HG02610 (cell line): ENCODE data around the gene SPEG.
"Not testable (repeated sequence)": the region's sequence is repeated elsewhere in the genome, so short reads cannot be mapped to it uniquely, and the experiment has no call there.

Experiments used
- ATAC-seq: cut with Tn5 transposase; IDR thresholded peaks from one replicate; pipeline ENCODE4 v1.9.1; 2021; ENCODE audit warnings: mild to moderate bottlenecking, moderate library complexity; ENCODE audit not compliant: unreplicated experiment

Gene SPEG

DNA sequence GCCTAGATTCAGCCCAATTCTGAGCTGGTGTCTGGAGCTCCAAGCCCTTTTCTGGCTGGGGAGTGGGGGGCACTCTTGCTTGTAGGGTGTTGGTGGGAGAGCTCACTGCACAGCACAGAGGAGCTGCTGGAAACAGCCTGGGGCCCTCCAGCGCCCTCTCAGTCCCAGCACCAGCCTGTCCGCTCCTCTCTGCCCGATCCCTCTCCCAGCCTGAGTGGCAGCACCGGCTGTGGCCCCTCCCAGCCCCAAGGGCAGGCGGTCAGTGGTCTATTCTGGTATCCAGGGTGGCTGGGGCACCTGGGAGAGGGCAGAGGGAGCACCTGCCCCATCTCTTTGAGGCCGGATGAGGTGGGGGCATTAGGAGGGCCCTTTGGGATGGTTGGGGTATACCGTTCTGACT is 29.7 kb upstream of the SPEG start:
- ATAC-seq, result no peak

GRCh38 chr2:219405451-219405850 is 29.2 kb upstream of the SPEG start:
- ATAC-seq, result no peak

DNA sequence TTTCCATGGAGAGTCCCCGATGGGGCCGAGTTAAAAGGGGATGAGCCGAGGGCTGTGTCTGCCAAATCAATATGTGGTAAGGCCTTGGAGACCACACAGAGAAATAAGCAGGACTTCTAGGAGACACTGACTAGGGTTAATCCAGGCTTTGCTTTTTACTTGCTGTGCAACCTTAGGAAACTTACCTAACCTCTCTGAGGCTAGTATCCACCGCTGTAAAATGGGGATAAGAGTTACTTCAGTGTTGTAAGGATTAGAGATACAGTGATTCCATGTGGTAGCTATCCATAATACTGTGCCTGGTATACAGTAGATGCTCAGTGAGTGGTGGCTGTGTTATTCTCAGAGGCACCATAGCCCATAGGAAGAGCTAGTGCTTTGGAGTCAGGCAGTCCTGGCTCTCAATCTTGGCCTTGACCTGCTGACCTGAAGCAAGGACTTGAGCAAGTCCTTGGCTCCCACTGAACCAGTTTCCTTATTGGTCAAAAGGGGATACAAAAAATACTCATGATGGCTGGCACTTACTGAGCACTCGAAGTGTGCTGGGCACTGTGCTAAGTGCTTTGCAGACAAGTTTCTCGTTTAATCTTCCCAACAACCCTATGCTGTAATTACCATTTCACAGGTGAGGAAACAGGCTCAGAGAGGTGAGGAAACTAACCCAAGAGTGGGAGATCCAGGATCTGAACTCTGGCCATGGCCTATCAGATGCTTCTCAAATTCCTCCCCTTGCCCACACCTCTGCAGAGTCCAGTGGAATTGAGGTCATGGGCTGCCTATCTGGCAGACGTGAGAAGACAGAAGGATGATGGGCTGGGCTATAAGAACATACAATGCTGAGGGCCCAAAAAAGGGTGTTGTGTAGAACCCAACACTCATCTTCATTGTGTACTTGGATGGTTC is 28.4 kb upstream of the SPEG start:
- ATAC-seq, result no peak

GRCh38 chr2:219406861-219407230 is 27.8 kb upstream of the SPEG start:
- ATAC-seq, result no peak

GRCh38 chr2:219407343-219407742 is 27.3 kb upstream of the SPEG start:
- ATAC-seq, result not testable (repeated sequence)

GRCh38 chr2:219408204-219408603 is 26.4 kb upstream of the SPEG start:
- ATAC-seq, result no peak

- ATAC-seq, result no peak
These were observed 26.0 kb upstream of the SPEG start for GRCh38 chr2:219408631-219409030.

- ATAC-seq, result no peak
These were observed 25.0 kb upstream of the SPEG start for GRCh38 chr2:219409619-219410018.

GRCh38 chr2:219410390-219410789 is 24.3 kb upstream of the SPEG start:
- ATAC-seq, result no peak

DNA sequence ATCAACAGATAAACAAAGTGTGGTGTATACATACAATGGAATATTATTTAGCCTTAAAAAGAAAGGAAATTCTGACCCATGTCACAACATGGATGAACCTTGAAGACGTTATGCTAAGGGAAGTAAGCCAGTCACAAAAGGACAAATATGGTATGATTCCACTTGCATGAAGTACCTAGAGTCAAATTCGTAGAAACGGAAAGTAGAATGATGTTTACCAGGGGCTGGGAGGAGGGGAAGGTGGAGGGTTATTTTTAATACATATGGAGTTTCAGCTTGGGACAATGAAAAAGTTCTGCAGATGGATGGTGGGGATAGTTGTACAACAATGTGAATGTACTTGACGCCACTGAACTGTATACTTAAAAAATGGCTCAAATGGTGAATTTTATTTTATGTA is 19.8 kb upstream of the SPEG start:
- no peak for ATAC-seq

- no peak for ATAC-seq
These were observed 18.9 kb upstream of the SPEG start for GRCh38 chr2:219415580-219416234.

DNA sequence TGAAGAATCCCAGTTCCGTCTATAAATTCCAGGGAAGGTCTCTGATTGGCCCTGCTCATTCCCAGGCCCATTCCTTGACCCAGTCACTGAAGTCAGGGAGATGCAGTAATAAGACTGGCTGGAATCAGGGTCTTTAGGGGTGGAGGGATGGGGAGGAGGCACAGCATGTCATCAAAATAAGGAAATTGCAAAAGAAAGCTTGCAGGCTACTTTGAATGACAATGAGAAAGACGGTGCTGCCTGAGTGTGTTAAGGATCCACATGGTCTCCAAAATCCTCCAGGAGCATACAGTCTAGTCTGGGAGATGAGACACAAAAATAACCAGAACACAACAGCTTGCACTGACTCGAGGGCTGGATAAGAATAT is 18.4 kb upstream of the SPEG start:
- no peak for ATAC-seq

DNA sequence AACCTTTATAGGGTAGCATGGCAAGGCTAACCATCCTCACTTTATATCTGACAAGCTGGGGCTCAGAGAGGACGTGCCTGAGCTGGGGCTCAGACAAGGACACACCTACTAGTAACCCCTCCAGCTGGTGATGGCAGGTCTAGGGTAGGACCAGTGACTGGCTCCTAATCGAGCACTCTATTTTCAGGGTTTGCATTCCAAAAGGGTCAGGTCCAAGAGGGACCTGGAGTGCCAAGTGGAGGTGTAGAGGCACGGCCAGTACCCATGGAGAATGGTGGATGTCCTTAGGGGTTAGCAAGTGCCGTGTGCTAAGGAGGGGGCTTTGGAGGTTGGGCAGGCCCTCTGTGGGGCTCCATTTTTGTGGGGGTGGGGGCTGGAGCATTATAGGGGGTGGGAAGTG is 17.7 kb upstream of the SPEG start:
- ATAC-seq, result no peak

GRCh38 chr2:219417374-219417773 is 17.3 kb upstream of the SPEG start:
- ATAC-seq, result no peak

GRCh38 chr2:219418155-219419011 is 16.3 kb upstream of the SPEG start, which contains the start of gene DES:
DES (plus strand) TSS chr2:219418377; CDS start chr2:219418463, 86 bp downstream.
- ATAC-seq, result no peak

GRCh38 chr2:219419012-219419324 is 15.7 kb upstream of the SPEG start:
- ATAC-seq, result no peak

DNA sequence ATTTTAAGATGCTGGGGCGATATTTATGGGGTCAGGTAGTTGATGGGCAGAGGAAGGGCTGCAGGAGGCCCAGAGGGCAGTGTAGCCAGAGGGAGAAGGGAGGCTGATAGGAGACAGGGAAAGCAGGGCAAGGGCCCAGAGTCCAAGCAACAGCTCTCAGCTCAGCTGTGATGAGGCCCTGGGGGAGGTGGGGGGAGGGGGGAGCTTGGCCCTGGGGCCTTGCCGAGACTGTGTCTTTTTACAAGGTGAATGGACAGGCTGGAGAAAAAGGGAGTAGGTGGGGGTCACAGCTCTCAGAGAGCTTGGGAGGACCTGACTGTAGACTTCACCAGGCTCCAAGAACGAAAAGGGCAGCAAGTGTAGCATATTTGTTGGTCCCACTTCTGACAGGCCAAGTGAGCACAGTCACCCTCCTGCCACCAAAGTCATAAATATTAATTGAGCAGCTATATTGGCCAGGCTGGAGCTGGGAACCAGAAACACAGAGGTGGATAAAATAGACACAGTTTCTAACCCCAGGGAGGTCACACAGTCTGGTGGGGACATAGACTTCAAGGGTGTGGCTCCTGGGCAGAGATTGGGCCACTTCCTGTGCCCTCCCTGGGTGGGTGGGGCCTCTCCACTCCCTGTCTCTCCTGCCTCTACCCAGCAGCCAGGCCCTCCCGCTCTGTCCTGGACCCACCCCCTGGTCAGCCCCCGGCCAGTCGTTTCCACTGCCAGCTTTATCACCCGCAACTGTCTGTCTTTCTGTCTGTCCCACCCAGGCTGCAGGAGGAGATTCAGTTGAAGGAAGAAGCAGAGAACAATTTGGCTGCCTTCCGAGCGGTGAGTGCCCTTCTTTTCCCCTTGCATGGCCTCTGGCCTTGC is 15.1 kb upstream of the SPEG start:
- ATAC-seq, result no peak

DNA sequence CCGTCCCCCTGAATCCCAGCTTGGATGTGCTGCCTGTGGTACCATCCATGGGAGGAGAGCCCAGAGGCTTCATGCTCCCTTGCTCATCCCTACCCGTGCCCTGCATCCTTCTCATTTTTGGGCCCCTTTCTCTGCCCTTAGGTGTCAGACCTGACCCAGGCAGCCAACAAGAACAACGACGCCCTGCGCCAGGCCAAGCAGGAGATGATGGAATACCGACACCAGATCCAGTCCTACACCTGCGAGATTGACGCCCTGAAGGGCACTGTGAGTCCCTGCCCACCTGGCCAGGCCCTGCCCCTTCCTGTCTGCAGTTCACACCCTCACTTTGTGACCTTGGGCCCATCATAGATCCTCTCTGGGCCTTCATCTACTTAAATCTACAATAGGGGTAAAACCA is 14.0 kb upstream of the SPEG start:
- ATAC-seq, result no peak

DNA sequence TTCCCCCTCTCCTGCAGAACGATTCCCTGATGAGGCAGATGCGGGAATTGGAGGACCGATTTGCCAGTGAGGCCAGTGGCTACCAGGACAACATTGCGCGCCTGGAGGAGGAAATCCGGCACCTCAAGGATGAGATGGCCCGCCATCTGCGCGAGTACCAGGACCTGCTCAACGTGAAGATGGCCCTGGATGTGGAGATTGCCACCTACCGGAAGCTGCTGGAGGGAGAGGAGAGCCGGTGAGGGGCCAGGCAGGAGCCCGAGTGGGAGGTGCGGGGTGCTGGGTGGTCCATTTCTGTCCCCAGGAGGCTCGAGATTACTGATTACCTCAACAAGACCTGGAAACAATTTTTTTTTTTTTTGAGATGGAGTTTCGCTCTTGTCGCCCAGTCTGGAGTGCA is 13.3 kb upstream of the SPEG start:
- ATAC-seq, result no peak

DNA sequence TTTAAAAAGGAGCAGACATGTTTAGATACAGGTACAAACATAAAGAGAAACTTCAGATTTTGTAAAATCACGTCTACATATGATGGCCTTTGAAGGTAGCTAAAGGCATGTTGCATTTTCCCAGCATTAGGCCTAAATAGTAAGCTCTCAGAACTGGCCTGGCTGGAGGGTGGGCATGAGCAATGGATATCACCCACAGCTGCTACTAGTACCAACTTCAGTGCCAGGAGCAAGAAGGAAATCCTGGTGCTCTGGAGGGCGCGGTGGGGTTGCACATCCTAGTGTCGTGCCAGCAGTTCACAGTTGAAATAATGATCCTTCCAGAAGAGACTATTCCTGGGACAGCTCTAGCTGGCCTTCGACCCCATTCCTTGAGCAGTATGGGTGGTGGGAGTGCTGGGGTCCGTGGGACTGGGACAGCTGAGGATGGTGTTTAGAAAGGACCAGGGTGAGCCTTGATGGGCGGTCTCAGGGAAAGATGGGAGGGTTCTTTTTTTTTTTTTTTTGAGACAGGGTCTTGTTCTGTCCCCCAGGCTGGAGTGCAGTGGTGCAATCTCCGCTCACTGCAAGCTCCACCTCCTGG is 11.6 kb upstream of the SPEG start:
- ATAC-seq, result no peak
